SU-DHL-6 (cell line): ENCODE measurements around the gene LRRC10.

ENCODE experiments used
- H2AFZ ChIP-seq: fragments of 200-600 bp; sonication (generic); 2 replicates; pipeline ENCODE4 v1.6.1; 2014; ENCODE audit warnings: low read depth, mild to moderate bottlenecking, moderate library complexity, mixed read lengths, antibody characterized with exemption, low read length; ENCODE audit not compliant: severe bottlenecking
- H3F3A ChIP-seq: fragments of 200-600 bp; shearing (Covaris generic); 2 replicates; pipeline ENCODE4 v1.6.0; 2016; ENCODE audit warnings: antibody characterized with exemption, mild to moderate bottlenecking; ENCODE audit not compliant: insufficient read depth
- H3K27ac ChIP-seq: fragments of 200-600 bp; sonication (generic); 2 replicates; pipeline ENCODE4 v1.5.1; 2016; ENCODE audit warnings: low read depth, mild to moderate bottlenecking, low read length, moderate library complexity, mixed read lengths
- H3K27me3 ChIP-seq: fragments of 200-600 bp; sonication (generic), shearing (Covaris generic); 2 replicates; pipeline ENCODE4 v1.6.0; 2014; ENCODE audit warnings: mild to moderate bottlenecking, low read length
- H3K36me3 ChIP-seq: fragments of 200-600 bp; sonication (generic); 2 replicates; pipeline ENCODE4 v1.6.1; 2014; ENCODE audit warnings: mild to moderate bottlenecking, low read length, mixed read lengths
- H3K4me2 ChIP-seq: fragments of 300-600, 200-600 bp; shearing (Covaris generic), sonication (generic); 2 replicates; pipeline ENCODE4 v1.6.0; 2014; ENCODE audit warnings: low read length, low read depth, mild to moderate bottlenecking; ENCODE audit not compliant: poor library complexity, severe bottlenecking
- H3K4me3 ChIP-seq: fragments of 200-600 bp; sonication (generic); 2 replicates; pipeline ENCODE4 v1.5.1; 2014; ENCODE audit warnings: antibody characterized with exemption, low read length, mild to moderate bottlenecking, mixed read lengths; ENCODE audit not compliant: insufficient read depth, poor library complexity, severe bottlenecking
- H3K79me2 ChIP-seq: fragments of 200-600 bp; sonication (generic); 2 replicates; pipeline ENCODE4 v1.6.1; 2014; ENCODE audit warnings: mild to moderate bottlenecking, low read length, moderate library complexity; ENCODE audit not compliant: insufficient read depth
- H3K9ac ChIP-seq: fragments of 200-600 bp; sonication (generic); 2 replicates; pipeline ENCODE4 v1.7.0; 2014; ENCODE audit warnings: mild to moderate bottlenecking, low read length
- H3K9me2 ChIP-seq: fragments of 200-600 bp; sonication (generic); replicated peaks from 2 replicates; pipeline ENCODE4 v1.6.1; 2014; ENCODE audit warnings: low read length; ENCODE audit not compliant: insufficient read depth
- H3K9me3 ChIP-seq: fragments of 200-600 bp; sonication (generic); 2 replicates; pipeline ENCODE4 v1.6.1; 2014; ENCODE audit warnings: low read length, mixed read lengths; ENCODE audit not compliant: insufficient read depth
- H4K20me1 ChIP-seq: fragments of 200-600 bp; sonication (generic); 2 replicates; pipeline ENCODE4 v1.6.1; 2014; ENCODE audit warnings: low read depth, mild to moderate bottlenecking, antibody characterized with exemption, low read length, moderate library complexity, mixed read lengths
- CTCF ChIP-seq: fragments of 200-600 bp; sonication (generic); IDR thresholded peaks from one replicate; pipeline ENCODE4 v1.5.1; 2017; ENCODE audit warnings: antibody characterized with exemption, mild to moderate bottlenecking, low read length, moderate library complexity; ENCODE audit not compliant: insufficient read depth, poor library complexity, severe bottlenecking
- EZH2phosphoT487 ChIP-seq: fragments of 200-600 bp; sonication (generic), shearing (Covaris generic); conservative IDR thresholded peaks from 2 replicates; pipeline ENCODE4 v1.6.1; 2018; ENCODE audit warnings: mild to moderate bottlenecking, antibody characterized with exemption, low read length, moderate library complexity, mixed read lengths

LRRC10 gene

GRCh38 chr12:69580074-69580473 is 30.6 kb downstream of the LRRC10 start:
- Histone ChIP-seq H3K27ac (no peak overlapping the region), H2AFZ (no peak overlapping the region), H3K4me3 (no peak overlapping the region), H3K4me2 (no peak overlapping the region), H3K9ac (no peak overlapping the region), H4K20me1 (no peaks in the 10 kb centered on the region), H3K9me3 (no peaks in the 10 kb centered on the region), H3K36me3 (no peaks in the 10 kb centered on the region), H3K9me2 (no peaks in the 10 kb centered on the region), H3K79me2 (no peaks in the 10 kb centered on the region), H3K27me3 (no peaks in the 10 kb centered on the region), H3F3A (0 out of 2 replicates have a peak, but pooled peaks cover 4% of the 10 kb centered on the region)
- no peak for TF ChIP-seq EZH2phosphoT487
- TF ChIP-seq CTCF, result no peak

- Histone ChIP-seq H3K9me2 (no peaks in the 10 kb centered on the region), H3K9ac (no peak overlapping the region), H3K9me3 (no peaks in the 10 kb centered on the region), H3K36me3 (no peaks in the 10 kb centered on the region; the same call in 1 of the 2 replicates), H3F3A (0 out of 2 replicates have a peak, but pooled peaks cover 4% of the 10 kb centered on the region), H3K27ac (no peak overlapping the region), H3K4me3 (no peak overlapping the region), H3K27me3 (no peaks in the 10 kb centered on the region), H3K79me2 (no peaks in the 10 kb centered on the region), H4K20me1 (no peaks in the 10 kb centered on the region), H3K4me2 (no peak overlapping the region), H2AFZ (no peak overlapping the region)
- no peak for TF ChIP-seq CTCF
- TF ChIP-seq EZH2phosphoT487, result no peak
These were observed 31.7 kb downstream of the LRRC10 start for GRCh38 chr12:69579029-69579428.

- no peak overlapping the region for H2AFZ ChIP-seq
- H3K9me2 ChIP-seq, result no peaks in the 10 kb centered on the region
- no peaks in the 10 kb centered on the region for H3K27me3 ChIP-seq
- no peaks in the 10 kb centered on the region; the same call in 1 of the 2 replicates for H3K36me3 ChIP-seq
- no peak overlapping the region for H3K4me2 ChIP-seq
- TF ChIP-seq EZH2phosphoT487 (no peak), CTCF (no peak)
- no peaks in the 10 kb centered on the region for H4K20me1 ChIP-seq
- H3K9me3 ChIP-seq, result no peaks in the 10 kb centered on the region
- no peak overlapping the region for H3K27ac ChIP-seq
- no peak overlapping the region for H3K4me3 ChIP-seq
- H3K9ac ChIP-seq, result no peak overlapping the region
- 0 out of 2 replicates have a peak, but pooled peaks cover 4% of the 10 kb centered on the region for H3F3A ChIP-seq
- no peaks in the 10 kb centered on the region for H3K79me2 ChIP-seq
These were observed 32.4 kb downstream of the LRRC10 start for GRCh38 chr12:69578283-69578682.
